Hindlimb muscle (tissue), 1 donor: ENCODE data around the gene INSYN1. TPM values are rescaled to one million over a fixed set of nuclear protein-coding genes. Genes with fewer than 3 reads are reported as not detected.

Experiments
- polyA plus RNA-seq: library from polyadenylated mRNA; unstranded; fragments of 120-200 nt; gene quantifications from one replicate; pipeline ENCODE4 v1.2.1, GENCODE V29; 2013; ENCODE audit not compliant: insufficient read length

The INSYN1 gene
- polyA plus RNA-seq, 1 donor = 4.3 TPM

Other genes starting within 250 kb of the INSYN1 start
- 77.3 TPM for gene NPTN, start 120.0 kb downstream of the INSYN1 start, polyA plus RNA-seq
- 122 TPM for gene CD276, start 69.0 kb downstream of the INSYN1 start, polyA plus RNA-seq
- gene TBC1D21, start 120.2 kb upstream of the INSYN1 start, polyA plus RNA-seq = not detected
- gene LOXL1, start 173.1 kb upstream of the INSYN1 start, polyA plus RNA-seq = 35.3 TPM
- gene STOML1, start 238.9 kb upstream of the INSYN1 start, polyA plus RNA-seq = 43.0 TPM
- 45.5 TPM for gene PML, start 241.4 kb upstream of the INSYN1 start, polyA plus RNA-seq